H9 (cell line): ENCODE results near the gene SHC4. TPM values are rescaled to one million over a fixed set of nuclear protein-coding genes. Genes with fewer than 3 reads are reported as not detected.

Experiments used
- DNase-seq: peaks from one replicate; pipeline ENCODE4 v3.0.0-alpha.2; 2017
- H2AFZ ChIP-seq: one replicate; pipeline ENCODE4 v1.6.1; 2013; ENCODE audit warnings: mild to moderate bottlenecking, low read length, control low read depth, moderate library complexity
- H2AK5ac ChIP-seq: 2 replicates; pipeline ENCODE4 v1.6.1; 2013; ENCODE audit warnings: low read length, control low read depth, mixed read lengths; ENCODE audit not compliant: insufficient read length
- H2BK120ac ChIP-seq: one replicate; pipeline ENCODE4 v1.6.1; 2013; ENCODE audit warnings: low read depth, mild to moderate bottlenecking, low read length, control low read depth, inconsistent platforms; ENCODE audit not compliant: poor library complexity, severe bottlenecking
- H2BK12ac ChIP-seq: 2 replicates; pipeline ENCODE4 v1.6.1; 2013; ENCODE audit warnings: low read length, control low read depth, mixed read lengths, low read depth; ENCODE audit not compliant: insufficient read length
- H2BK15ac ChIP-seq: 2 replicates; pipeline ENCODE4 v1.6.1; 2013; ENCODE audit warnings: low read depth, low read length, control low read depth
- H2BK20ac ChIP-seq: one replicate; pipeline ENCODE4 v1.6.1; 2013; ENCODE audit warnings: low read depth, mild to moderate bottlenecking, low read length, control low read depth, inconsistent platforms; ENCODE audit not compliant: poor library complexity, severe bottlenecking
- H2BK5ac ChIP-seq: 2 replicates; pipeline ENCODE4 v1.6.1; 2013; ENCODE audit warnings: low read length, control low read depth, mixed read lengths; ENCODE audit not compliant: insufficient read length
- H3K14ac ChIP-seq: 2 replicates; pipeline ENCODE4 v1.6.1; 2013; ENCODE audit warnings: low read length, control low read depth; ENCODE audit not compliant: insufficient read depth
- H3K18ac ChIP-seq: 2 replicates; pipeline ENCODE4 v1.6.1; 2013; ENCODE audit warnings: low read depth, mild to moderate bottlenecking, mixed read lengths, low read length, control low read depth; ENCODE audit not compliant: insufficient read length
- H3K23ac ChIP-seq: 2 replicates; pipeline ENCODE4 v1.6.1; 2013; ENCODE audit warnings: low read length, control low read depth, mixed read lengths, low read depth; ENCODE audit not compliant: insufficient read length
- H3K23me2 ChIP-seq: 2 replicates; pipeline ENCODE4 v1.6.1; 2013; ENCODE audit warnings: low read depth, mild to moderate bottlenecking, mixed read lengths, low read length, control low read depth; ENCODE audit not compliant: insufficient read length, poor library complexity, severe bottlenecking
- H3K27ac ChIP-seq: 2 replicates; pipeline ENCODE4 v1.5.1; 2013; ENCODE audit warnings: low read length, control low read depth, mixed read lengths, low read depth; ENCODE audit not compliant: insufficient read length
- H3K27me3 ChIP-seq: 2 replicates; pipeline ENCODE4 v1.6.1; 2013; ENCODE audit warnings: low read length, control low read depth, inconsistent platforms; ENCODE audit not compliant: insufficient read depth
- H3K4ac ChIP-seq: 2 replicates; pipeline ENCODE4 v1.6.1; 2013; ENCODE audit warnings: low read depth, mild to moderate bottlenecking, control low read depth, inconsistent platforms, low read length, moderate library complexity
- H3K4me1 ChIP-seq: 2 replicates; pipeline ENCODE4 v1.6.1; 2013; ENCODE audit warnings: low read length, control low read depth, inconsistent platforms; ENCODE audit not compliant: insufficient read depth
- H3K4me2 ChIP-seq: 2 replicates; pipeline ENCODE4 v1.6.1; 2013; ENCODE audit warnings: low read length, control low read depth, mixed read lengths; ENCODE audit not compliant: insufficient read length, insufficient read depth
- H3K56ac ChIP-seq: 2 replicates; pipeline ENCODE4 v1.6.1; 2013; ENCODE audit warnings: low read depth, mild to moderate bottlenecking, mixed read lengths, low read length, control low read depth; ENCODE audit not compliant: insufficient read length
- H3K79me1 ChIP-seq: 2 replicates; pipeline ENCODE4 v1.6.1; 2013; ENCODE audit warnings: low read depth, mild to moderate bottlenecking, moderate library complexity, low read length, control low read depth, inconsistent platforms; ENCODE audit not compliant: insufficient read depth, poor library complexity, severe bottlenecking
- H3K79me2 ChIP-seq: 2 replicates; pipeline ENCODE4 v1.6.1; 2013; ENCODE audit warnings: low read length, control low read depth, inconsistent platforms; ENCODE audit not compliant: insufficient read depth
- H3K9ac ChIP-seq: 2 replicates; pipeline ENCODE4 v1.6.1; 2013; ENCODE audit warnings: low read length, control low read depth, mixed read lengths; ENCODE audit not compliant: insufficient read length; ENCODE audit errors: extremely low read depth
- H3K9me3 ChIP-seq: one replicate; pipeline ENCODE4 v1.6.1; 2013; ENCODE audit warnings: low read depth, low read length, inconsistent platforms; ENCODE audit not compliant: control insufficient read depth
- H3T11ph ChIP-seq: one replicate; pipeline ENCODE4 v1.6.1; 2013; ENCODE audit warnings: mild to moderate bottlenecking, low read length, control low read depth, inconsistent platforms
- H4K20me1 ChIP-seq: one replicate; pipeline ENCODE4 v1.6.1; 2013; ENCODE audit not compliant: control insufficient read depth, insufficient read length, insufficient read depth
- H4K5ac ChIP-seq: 2 replicates; pipeline ENCODE4 v1.6.1; 2013; ENCODE audit warnings: low read depth, mild to moderate bottlenecking, mixed read lengths, low read length, control low read depth; ENCODE audit not compliant: insufficient read length
- H4K8ac ChIP-seq: replicated peaks from 2 replicates; pipeline ENCODE4 v1.6.1; 2013; ENCODE audit warnings: low read length, control low read depth, mixed read lengths, low read depth; ENCODE audit not compliant: insufficient read length
- H4K91ac ChIP-seq: 2 replicates; pipeline ENCODE4 v1.6.1; 2013; ENCODE audit warnings: low read depth, mild to moderate bottlenecking, moderate library complexity, mixed read lengths, low read length, control low read depth; ENCODE audit not compliant: insufficient read length
- H3K27ac Mint-ChIP-seq, 3 experiments: 2 replicates in 2 of 3; 3 replicates in 1 of 3; pipeline ENCODE4 v1.8.0; 2020 to 2021; ENCODE audit warnings: mixed read lengths in 3 of 3, mild to moderate bottlenecking in 1 of 3, moderate library complexity in 1 of 3
- H3K27me3 Mint-ChIP-seq: 2 replicates; pipeline ENCODE4 v1.8.0; 2021; ENCODE audit warnings: low read depth, mild to moderate bottlenecking, moderate library complexity, mixed read lengths
- H3K36me3 Mint-ChIP-seq, 3 experiments: 2 replicates in 2 of 3; 3 replicates in 1 of 3; pipeline ENCODE4 v1.8.0; 2020 to 2021; ENCODE audit warnings: low read depth in 3 of 3, mixed read lengths in 3 of 3; ENCODE audit not compliant: insufficient read depth in 1 of 3
- H3K4me1 Mint-ChIP-seq, 2 experiments: 2 replicates each; pipeline ENCODE4 v1.8.0; 2020; ENCODE audit warnings: mixed read lengths in 2 of 2
- H3K4me3 Mint-ChIP-seq, 2 experiments: 2 replicates in 1 of 2; 3 replicates in 1 of 2; pipeline ENCODE4 v1.8.0; 2020 to 2021; ENCODE audit warnings: mild to moderate bottlenecking in 2 of 2, mixed read lengths in 2 of 2, moderate library complexity in 1 of 2
- H3K9me3 Mint-ChIP-seq, 2 experiments: 2 replicates in 1 of 2; 3 replicates in 1 of 2; pipeline ENCODE4 v1.8.0; 2020; ENCODE audit warnings: mild to moderate bottlenecking in 2 of 2, mixed read lengths in 2 of 2, moderate library complexity in 1 of 2
- CTCF ChIP-seq: fragments of 200-600 bp; sonication (generic); conservative IDR thresholded peaks from 3 replicates; pipeline ENCODE4 v1.8.0; 2021; ENCODE audit warnings: antibody characterized with exemption, mild to moderate bottlenecking
- WGBS: extraction: QIAGEN DNeasy Blood & Tissue Kit; methylation state at CpG from one replicate; pipeline ENCODE4 v1.1.7; 2013; ENCODE audit warnings: missing lambda C conversion rate, low lambda C conversion rate, mixed read lengths; ENCODE audit not compliant: insufficient read length; ENCODE audit errors: extremely low coverage; 5-methylcytosine and 5-hydroxymethylcytosine counted together
- total RNA-seq: library from RNA; stranded (reverse); gene quantifications from 2 replicates; pipeline ENCODE4 v1.2.1, GENCODE V29; 2021

Gene SHC4
- total RNA-seq, 1 experiment from 2014 or later: 0.26 TPM

DNA sequence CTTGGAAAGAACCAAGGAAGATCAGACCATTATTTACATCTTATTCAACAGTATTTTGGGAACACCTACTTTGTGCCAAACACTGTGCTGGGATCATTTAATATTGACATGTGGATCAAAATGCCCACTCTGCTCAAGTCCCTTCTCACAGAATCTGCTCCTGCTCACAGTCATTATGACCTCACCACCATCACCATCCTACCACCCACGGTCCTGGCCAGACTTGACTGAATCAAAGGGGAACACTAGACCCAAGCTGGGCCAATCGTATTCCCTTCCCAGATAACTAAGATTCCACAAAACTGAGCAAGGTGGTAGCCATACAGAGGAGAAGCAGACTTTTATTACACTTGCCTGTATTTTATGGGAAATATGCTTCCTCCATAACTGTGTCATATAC, 149.4 kb downstream of the SHC4 start:
- Histone ChIP-seq H4K91ac (no peak overlapping the region), H2BK15ac (no peak overlapping the region), H3K4ac (no peak overlapping the region), H2AFZ (no peak overlapping the region), H3K27ac (no peak overlapping the region), H2BK20ac (no peak overlapping the region), H3K23ac (no peak overlapping the region), H2BK120ac (no peak overlapping the region), H3K9ac (no peak overlapping the region), H4K8ac (no peak overlapping the region), H2BK5ac (no peak overlapping the region), H2BK12ac (no peak overlapping the region), H3K56ac (no peak overlapping the region), H3K18ac (no peak overlapping the region), H3K14ac (no peak overlapping the region), H3T11ph (no peak overlapping the region), H2AK5ac (no peak overlapping the region), H3K4me2 (no peak overlapping the region), H4K5ac (no peak overlapping the region), H4K20me1 (no peaks in the 10 kb centered on the region), H3K79me1 (no peaks in the 10 kb centered on the region), H3K9me3 (no peaks in the 10 kb centered on the region), H3K23me2 (peaks cover 7% of the 10 kb centered on the region), H3K27me3 (no peaks in the 10 kb centered on the region), H3K4me1 (no peaks in the 10 kb centered on the region), H3K79me2 (no peaks in the 10 kb centered on the region)
- no peaks in the 10 kb centered on the region for H3K9me3 Mint-ChIP-seq
- H3K27ac Mint-ChIP-seq: no peak overlapping the region
- H3K36me3 Mint-ChIP-seq: no peaks in the 10 kb centered on the region
- H3K4me3 Mint-ChIP-seq: no peak overlapping the region
- no peak for TF ChIP-seq CTCF
- H3K4me1 Mint-ChIP-seq: peaks cover 12 to 13% of the 10 kb centered on the region in 2 experiments
- DNase-seq: no peak
- no peaks in the 10 kb centered on the region; the same call in none of the 2 replicates for H3K27me3 Mint-ChIP-seq
- no CpG with 5 or more reads among the region's 2 CpGs for WGBS
